Choroid plexus epithelial cell (primary cell): ENCODE results near the gene ZNRF2.

Experiments used
- DNase-seq: peaks from one replicate; pipeline ENCODE4 v3.0.0-alpha.2; 2010; ENCODE audit warnings: low read depth
- H3K4me3 ChIP-seq: 2 replicates; pipeline ENCODE4 v1.5.1; 2011; ENCODE audit warnings: low read depth, mild to moderate bottlenecking, control low read depth, low read length, moderate library complexity
- CTCF ChIP-seq: conservative IDR thresholded peaks from 2 replicates; pipeline ENCODE4 v1.5.1; 2011; ENCODE audit warnings: low read depth, mild to moderate bottlenecking, control low read depth, inconsistent platforms, low read length, moderate library complexity

ZNRF2 gene

GRCh38 chr7:30278849-30279652, 5.3 kb upstream of the ZNRF2 start:
- DNase-seq: no peak
- H3K4me3 ChIP-seq: no peak overlapping the region
- no peak for TF ChIP-seq CTCF

GRCh38 chr7:30279653-30279904, 4.8 kb upstream of the ZNRF2 start:
- H3K4me3 ChIP-seq: no peak overlapping the region
- no peak for DNase-seq
- no peak for TF ChIP-seq CTCF

- no peak for TF ChIP-seq CTCF
- DNase-seq: no peak
- H3K4me3 ChIP-seq: no peak overlapping the region
Observed at GRCh38 chr7:30280631-30281030, 3.8 kb upstream of the ZNRF2 start.

- TF ChIP-seq CTCF: no peak
- H3K4me3 ChIP-seq: no peak overlapping the region
- no peak for DNase-seq
Observed at GRCh38 chr7:30281263-30281662, 3.1 kb upstream of the ZNRF2 start.

GRCh38 chr7:30281791-30282190, 2.6 kb upstream of the ZNRF2 start:
- no peak for TF ChIP-seq CTCF
- DNase-seq: no peak
- no peak overlapping the region for H3K4me3 ChIP-seq

DNA sequence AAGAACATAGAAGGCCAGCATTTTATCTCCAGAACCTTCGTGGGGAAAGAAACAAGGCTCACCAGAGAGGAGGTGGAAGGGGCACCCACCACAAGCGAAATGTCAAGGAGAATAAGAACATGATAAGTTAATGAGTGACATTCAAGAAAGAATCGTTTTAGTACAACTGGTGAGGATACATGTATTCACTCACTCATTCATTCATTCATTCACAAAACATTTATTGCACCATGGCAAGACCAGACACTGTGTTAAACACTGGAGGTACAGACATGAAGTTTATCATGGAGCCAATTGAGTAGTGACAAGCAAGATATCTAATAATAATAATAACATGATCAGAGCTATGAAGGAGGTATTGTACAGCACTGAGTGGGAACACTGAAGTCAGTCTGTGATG, 1.7 kb upstream of the ZNRF2 start:
- no peak for DNase-seq
- no peak overlapping the region for H3K4me3 ChIP-seq
- no peak for TF ChIP-seq CTCF

DNA sequence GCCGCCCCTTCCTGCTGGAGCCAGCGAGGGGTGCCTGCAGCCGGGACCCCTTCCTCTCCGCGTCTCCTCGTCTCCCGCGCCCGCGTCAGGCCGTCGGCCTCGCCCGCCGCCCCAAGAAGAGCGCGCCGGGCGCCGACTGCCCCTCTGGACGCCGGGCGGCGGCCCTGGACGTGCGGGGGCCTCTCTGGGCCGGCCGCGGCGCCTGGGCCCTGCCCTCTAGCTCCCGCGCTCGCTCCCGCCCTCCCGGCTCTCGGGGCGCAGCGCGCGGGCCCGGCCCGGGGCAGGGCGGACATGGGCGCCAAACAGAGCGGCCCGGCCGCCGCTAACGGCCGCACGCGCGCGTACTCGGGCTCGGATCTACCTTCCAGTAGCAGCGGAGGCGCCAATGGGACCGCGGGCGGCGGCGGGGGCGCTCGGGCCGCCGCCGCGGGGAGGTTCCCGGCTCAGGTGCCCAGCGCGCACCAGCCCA, 704 bp downstream of the ZNRF2 start:
- no peak for TF ChIP-seq CTCF
- H3K4me3 ChIP-seq: peak overlapping the region; percentile 74
- peak; percentile 30 for DNase-seq
